Body of pancreas (tissue), 4 donors: ENCODE results near the gene SMIM44. TPM values are rescaled to one million over a fixed set of nuclear protein-coding genes. Genes with fewer than 3 reads are reported as not detected.

Experiments
- ATAC-seq: fragments of 150-250 bp; one replicate; pipeline ENCODE4 v1.9.1; 2016
- DNase-seq, 4 donors: peaks; one replicate each; pipeline ENCODE4 v3.0.0-alpha.2; 2019
- H3K27ac ChIP-seq, 4 donors: fragments of 200-600 bp; sonication (generic); 1 replicate in 3 of 4; 2 replicates in 1 of 4; pipeline versions ENCODE4 v1.5.1 to v1.6.1; 2016 to 2019; ENCODE audit warnings: mild to moderate bottlenecking in 1 of 4, mixed read lengths in 1 of 4, moderate library complexity in 1 of 4
- H3K27me3 ChIP-seq, 2 donors: fragments of 200-600 bp; sonication (generic); one replicate each; pipeline ENCODE4 v1.6.0; 2016; ENCODE audit warnings: mild to moderate bottlenecking in 1 of 2
- H3K36me3 ChIP-seq, 2 donors: fragments of 200-600 bp; sonication (generic); replicated peaks in 1 of 2; 2 replicates each; pipeline ENCODE4 v1.5.1; 2016; ENCODE audit warnings: low read depth in 2 of 2; ENCODE audit not compliant: insufficient read depth in 1 of 2
- H3K4me1 ChIP-seq: fragments of 200-600 bp; sonication (generic); one replicate; pipeline ENCODE4 v1.6.0; 2016
- H3K4me3 ChIP-seq, 2 donors: fragments of 200-600 bp; sonication (generic); 1 replicate in 1 of 2; 2 replicates in 1 of 2; pipeline ENCODE4 v1.5.1; 2016 to 2019
- H3K9me3 ChIP-seq, 3 donors: fragments of 200-600 bp; sonication (generic); 1 replicate in 2 of 3; 2 replicates in 1 of 3; pipeline ENCODE4 v1.5.1; 2016
- POLR2A ChIP-seq, 3 donors: fragments of 450-650 bp; IDR thresholded peaks; one replicate each; pipeline ENCODE4 v1.6.1; 2016; ENCODE audit warnings: antibody characterized with exemption in 3 of 3, mild to moderate bottlenecking in 2 of 3
- WGBS, 2 donors: methylation state at CpG; one replicate each; pipeline ENCODE4 v1.1.5; 2017; 5-methylcytosine and 5-hydroxymethylcytosine counted together
- intact Hi-C: fragments of 100-400 bp; cut with DNase I; formaldehyde crosslinking; loops from one replicate; pipeline ENCODE4 v1.15.1; 2023
- total RNA-seq, 2 donors: library from RNA; depleted of rRNA; stranded (reverse); fragments of >200 nt; gene quantifications; one replicate each; pipeline ENCODE4 v1.1.0, GENCODE V29; 2016
- TF ChIP-seq, protein P1 (sequence below), 7 experiments: fragments of 450-650 bp in 4 of 7; fragments of 200-600 bp in 3 of 7; sonication (generic) in 3 of 7; IDR thresholded peaks; one replicate each; pipeline ENCODE4 v1.5.1; 2016 to 2019; ENCODE audit warnings: antibody characterized with exemption in 7 of 7

The SMIM44 gene
- total RNA-seq, 2 donors from 2014 or later, result not detected

DNA sequence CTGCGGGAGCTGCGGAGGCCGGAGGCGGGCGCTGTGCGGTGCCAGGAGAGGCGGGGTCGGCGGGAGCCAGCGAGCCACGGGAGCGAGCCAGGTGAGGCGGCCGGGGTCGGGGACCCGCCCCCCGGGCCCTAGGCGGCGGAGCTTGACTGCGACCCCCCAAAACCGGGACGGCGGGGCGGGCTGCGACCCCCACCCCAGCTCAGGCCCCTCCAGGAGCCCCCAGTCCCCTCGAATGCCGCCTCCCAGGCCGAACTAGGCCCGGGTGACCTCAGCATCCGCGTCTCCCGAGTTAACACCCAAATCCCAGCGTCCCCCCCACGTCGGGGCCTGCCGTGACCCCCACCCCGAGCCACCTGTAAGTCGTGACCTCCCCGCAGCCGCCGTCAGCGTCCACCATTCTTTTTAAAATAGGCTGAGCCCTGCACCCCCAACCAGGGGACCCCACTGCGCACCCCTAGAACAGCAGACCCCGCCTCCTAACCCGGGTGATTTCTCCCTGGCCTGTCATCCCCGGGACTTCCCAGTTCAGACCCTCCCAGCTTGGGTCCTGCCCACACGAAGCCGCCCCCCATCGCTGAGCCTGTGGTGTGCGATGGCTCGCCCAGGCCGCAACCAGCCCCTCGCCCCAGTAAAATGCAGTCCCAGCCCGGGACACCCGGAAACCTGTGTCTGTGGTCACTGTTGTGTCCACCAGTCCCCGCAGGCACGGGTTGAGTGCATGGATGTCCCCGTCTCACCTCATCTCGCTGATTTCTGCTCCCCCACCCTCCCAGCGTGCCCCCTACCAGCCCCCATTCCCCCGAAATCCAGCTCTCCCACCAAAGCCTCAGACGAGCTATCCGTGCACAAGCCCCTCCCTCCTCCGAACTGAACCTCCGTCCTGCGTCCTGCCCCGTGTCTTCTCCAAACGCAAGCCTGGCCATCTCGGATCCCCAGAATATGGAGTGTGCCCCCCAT lies 23.4 kb upstream of the SMIM44 start:
- TF ChIP-seq POLR2A (IDR thresholded peaks at IDR 0.05), result no peak
- TF ChIP-seq, protein P1, sequence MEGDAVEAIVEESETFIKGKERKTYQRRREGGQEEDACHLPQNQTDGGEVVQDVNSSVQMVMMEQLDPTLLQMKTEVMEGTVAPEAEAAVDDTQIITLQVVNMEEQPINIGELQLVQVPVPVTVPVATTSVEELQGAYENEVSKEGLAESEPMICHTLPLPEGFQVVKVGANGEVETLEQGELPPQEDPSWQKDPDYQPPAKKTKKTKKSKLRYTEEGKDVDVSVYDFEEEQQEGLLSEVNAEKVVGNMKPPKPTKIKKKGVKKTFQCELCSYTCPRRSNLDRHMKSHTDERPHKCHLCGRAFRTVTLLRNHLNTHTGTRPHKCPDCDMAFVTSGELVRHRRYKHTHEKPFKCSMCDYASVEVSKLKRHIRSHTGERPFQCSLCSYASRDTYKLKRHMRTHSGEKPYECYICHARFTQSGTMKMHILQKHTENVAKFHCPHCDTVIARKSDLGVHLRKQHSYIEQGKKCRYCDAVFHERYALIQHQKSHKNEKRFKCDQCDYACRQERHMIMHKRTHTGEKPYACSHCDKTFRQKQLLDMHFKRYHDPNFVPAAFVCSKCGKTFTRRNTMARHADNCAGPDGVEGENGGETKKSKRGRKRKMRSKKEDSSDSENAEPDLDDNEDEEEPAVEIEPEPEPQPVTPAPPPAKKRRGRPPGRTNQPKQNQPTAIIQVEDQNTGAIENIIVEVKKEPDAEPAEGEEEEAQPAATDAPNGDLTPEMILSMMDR (IDR thresholded peaks at IDR 0.05), result no peak
- H3K27me3 ChIP-seq, result no peaks in the 10 kb centered on the region
- peak overlapping the region; percentile 57 to 81 for H3K4me3 ChIP-seq
- H3K36me3 ChIP-seq, result no peaks in the 10 kb centered on the region
- H3K27ac ChIP-seq, result peak overlapping the region; percentile 48 to 91 (median 86)
- WGBS, 2 donors, result 0% methylated on average over 33 to 69 of the region's 69 CpGs
- intact Hi-C loops, result no loop called here
- DNase-seq (peak; percentile 25 to 55 (median 38)), ATAC-seq (peak; percentile 1)
- H3K4me1 ChIP-seq, result peaks cover 23% of the 10 kb centered on the region
- no peaks in the 10 kb centered on the region for H3K9me3 ChIP-seq

DNA sequence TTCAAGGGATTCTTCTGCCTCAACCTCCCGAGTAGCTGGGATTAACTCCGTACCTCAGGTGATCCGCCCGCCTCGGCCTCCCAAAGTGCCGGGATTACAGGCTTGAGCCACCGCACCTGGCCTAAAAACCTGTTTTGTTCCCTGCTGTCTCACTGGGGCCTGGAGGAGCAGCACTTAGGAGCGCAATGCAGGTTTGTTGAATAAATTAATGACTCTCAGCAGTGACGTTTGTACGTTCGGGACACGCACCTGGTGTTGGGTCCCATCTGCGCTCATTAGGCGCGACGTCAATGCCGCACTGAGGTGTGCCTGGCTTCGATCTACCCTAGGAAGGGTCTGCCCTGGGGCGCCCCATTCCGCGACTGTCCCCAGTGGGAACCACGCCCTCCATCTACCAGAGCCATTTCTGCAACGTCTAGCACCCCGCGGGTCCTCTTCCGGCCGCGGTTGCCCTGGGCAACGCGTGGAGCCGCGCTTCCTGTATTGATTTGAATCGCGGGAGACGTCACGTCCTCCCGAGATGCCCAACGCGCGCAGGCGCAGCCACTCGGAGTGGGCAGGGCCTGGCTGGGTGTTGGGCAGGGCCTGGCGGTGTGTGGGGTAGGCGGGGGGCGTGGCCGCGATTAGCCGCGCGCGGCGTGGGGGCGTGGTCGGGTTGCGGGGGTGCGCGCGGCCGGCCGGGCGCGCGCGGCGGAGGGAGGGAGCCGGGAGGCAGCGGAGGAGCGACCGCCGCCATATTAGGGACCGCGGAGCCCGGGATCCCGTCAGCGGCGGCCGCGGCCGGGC lies 22.6 kb upstream of the SMIM44 start, which contains the start of gene FZR1:
Gene FZR1, plus strand, starts transcription at position 714 of the 786 bp plus-strand sequence. CDS start 16,679 bp downstream, outside the sequence.
- peak; percentile 96 for ATAC-seq

DNA sequence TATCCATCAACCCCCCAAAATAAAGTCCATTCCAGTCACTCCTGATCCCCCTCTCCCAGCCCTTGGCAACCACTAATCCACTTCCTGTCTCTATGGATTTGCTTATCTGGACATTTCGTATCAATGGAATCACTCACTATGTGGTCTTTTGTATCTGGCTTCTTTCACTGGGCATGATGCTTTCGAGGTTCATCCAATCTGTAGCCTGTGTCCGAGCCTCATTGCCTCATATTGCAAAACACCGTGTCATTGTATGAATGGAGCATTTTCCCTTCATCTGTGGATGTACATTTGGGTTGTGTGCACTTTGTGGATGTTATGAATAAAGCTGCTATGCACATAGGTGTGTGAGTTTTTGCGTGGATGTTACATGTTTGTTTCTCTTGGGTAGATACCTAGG lies 21.5 kb upstream of the SMIM44 start:
- H3K27ac ChIP-seq, result no peak overlapping the region
- no peaks in the 10 kb centered on the region for H3K9me3 ChIP-seq

More for the DNA sequence above, 22.6 kb upstream of the SMIM44 start, which contains the start of gene FZR1:
- intact Hi-C loops, result no loop called here
- H3K9me3 ChIP-seq, result no peaks in the 10 kb centered on the region
- peak within 1 kb of the TSS; percentile 76 to 91 (median 86) for H3K27ac ChIP-seq
- peak within 1 kb of the TSS; percentile 57 to 81 for H3K4me3 ChIP-seq
- TF ChIP-seq, protein P1 (IDR thresholded peaks at IDR 0.05), result peak in 1 of 7 experiments; percentile 22
- TF ChIP-seq POLR2A (IDR thresholded peaks at IDR 0.05), result peak; percentile 56 to 81 (median 77)
- H3K36me3 ChIP-seq, result no peaks in the 10 kb centered on the region
- peak; percentile 99 to 100 (median 99) for DNase-seq
- H3K4me1 ChIP-seq, result peaks cover 27% of the 10 kb centered on the region
- H3K27me3 ChIP-seq, result no peaks in the 10 kb centered on the region
- WGBS, 2 donors, result 1 to 6% methylated on average over 2 to 55 of the region's 79 CpGs

DNA sequence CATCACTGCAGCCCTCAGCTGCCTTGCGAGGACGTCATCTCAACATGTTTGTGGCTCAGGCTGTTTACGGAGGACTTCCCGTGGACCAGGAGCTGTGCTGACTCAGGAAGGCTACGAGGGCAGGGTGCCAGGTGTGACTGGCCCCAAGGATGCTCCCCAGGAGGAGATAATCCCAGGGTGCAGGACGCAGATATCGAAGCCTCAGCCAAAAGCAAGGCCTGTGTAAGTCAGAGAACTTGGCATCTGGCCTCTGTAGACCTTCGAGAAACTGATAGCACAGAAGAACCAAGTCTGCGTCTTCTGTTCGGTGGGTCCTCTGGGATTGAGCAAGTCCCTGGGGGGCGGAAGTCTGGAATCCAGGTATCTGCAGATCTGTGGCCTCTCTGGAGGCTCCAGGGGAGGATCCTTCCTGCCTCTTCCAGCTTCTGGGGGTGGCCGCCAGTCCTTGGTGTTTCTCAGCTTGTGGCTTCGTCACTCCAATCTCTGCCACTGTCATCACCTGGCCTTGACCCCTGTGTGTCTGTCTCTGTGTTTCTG lies 19.9 kb upstream of the SMIM44 start:
- intact Hi-C loops, result no loop called here
- ATAC-seq (no peak), DNase-seq (no peak)
- Histone ChIP-seq H3K27me3 (no peaks in the 10 kb centered on the region), H3K9me3 (no peaks in the 10 kb centered on the region), H3K4me3 (no peak overlapping the region), H3K27ac (no peak overlapping the region), H3K36me3 (no peaks in the 10 kb centered on the region), H3K4me1 (peaks cover 33% of the 10 kb centered on the region)
- 72 to 74% methylated on average over 8 to 13 of the region's 13 CpGs for WGBS, 2 donors
- TF ChIP-seq POLR2A (IDR thresholded peaks at IDR 0.05), result no peak
- TF ChIP-seq, protein P1 (IDR thresholded peaks at IDR 0.05), result no peak

More for the DNA sequence above, 21.5 kb upstream of the SMIM44 start:
- 64 to 79% methylated on average over 5 of the region's 5 CpGs for WGBS, 2 donors
- intact Hi-C loops, result no loop called here
- DNase-seq (no peak), ATAC-seq (no peak)
- TF ChIP-seq POLR2A (IDR thresholded peaks at IDR 0.05), result no peak
- TF ChIP-seq, protein P1 (IDR thresholded peaks at IDR 0.05), result no peak
- H3K36me3 ChIP-seq, result no peaks in the 10 kb centered on the region
- no peak overlapping the region for H3K4me3 ChIP-seq
- H3K4me1 ChIP-seq, result peaks cover 30% of the 10 kb centered on the region
- no peaks in the 10 kb centered on the region for H3K27me3 ChIP-seq
